CD4-positive, alpha-beta T cell treated with Interleukin-6 for 4 hours (primary cell): ENCODE results near the gene TOGARAM1.

Experiments
- DNase-seq: peaks from one replicate; pipeline ENCODE4 v3.0.0-alpha.2; 2020; ENCODE audit warnings: mixed read lengths

Gene TOGARAM1

GRCh38 chr14:45095143-45095542 is 133.2 kb downstream of the TOGARAM1 start:
- DNase-seq = no peak

- DNase-seq = no peak
These were observed 134.2 kb downstream of the TOGARAM1 start for GRCh38 chr14:45096218-45096617.

- no peak for DNase-seq
These were observed 141.8 kb downstream of the TOGARAM1 start for GRCh38 chr14:45103806-45104205.

- DNase-seq = no peak
These were observed 142.6 kb downstream of the TOGARAM1 start for GRCh38 chr14:45104561-45104960.

- DNase-seq = no peak
These were observed 151.1 kb downstream of the TOGARAM1 start for GRCh38 chr14:45112896-45113781.

GRCh38 chr14:45114327-45114726 is 152.3 kb downstream of the TOGARAM1 start:
- DNase-seq = no peak

GRCh38 chr14:45118594-45118993 is 156.6 kb downstream of the TOGARAM1 start:
- DNase-seq = no peak

- no peak for DNase-seq
These were observed 158.1 kb downstream of the TOGARAM1 start for GRCh38 chr14:45120096-45120495.

GRCh38 chr14:45123271-45123670 is 161.3 kb downstream of the TOGARAM1 start:
- DNase-seq = no peak
